Neural crest cell (in vitro differentiated cells): ENCODE data around the gene TMPRSS13. TPM values are rescaled to one million over a fixed set of nuclear protein-coding genes. Genes with fewer than 3 reads are reported as not detected.
"Not testable (repeated sequence)": the region's sequence is repeated elsewhere in the genome, so short reads cannot be mapped to it uniquely, and the experiment has no call there.

Experiments used
- DNase-seq: peaks from one replicate; pipeline ENCODE4 v3.0.0; 2021; ENCODE audit warnings: low read depth, mixed read lengths, low spot score
- H3K27ac Mint-ChIP-seq: one replicate; pipeline ENCODE4 v1.8.0; 2021; ENCODE audit warnings: mild to moderate bottlenecking, mixed read lengths; ENCODE audit not compliant: unreplicated experiment
- H3K27me3 Mint-ChIP-seq: 2 replicates; pipeline ENCODE4 v1.8.0; 2021; ENCODE audit warnings: low read depth, mild to moderate bottlenecking, mixed read lengths
- H3K36me3 Mint-ChIP-seq: 2 replicates; pipeline ENCODE4 v1.8.0; 2021; ENCODE audit warnings: low read depth, mild to moderate bottlenecking, mixed read lengths
- H3K4me1 Mint-ChIP-seq: 2 replicates; pipeline ENCODE4 v1.8.0; 2021; ENCODE audit warnings: mixed read lengths
- H3K4me3 Mint-ChIP-seq: one replicate; pipeline ENCODE4 v1.8.0; 2021; ENCODE audit warnings: mild to moderate bottlenecking, mixed read lengths
- H3K9me3 Mint-ChIP-seq: 2 replicates; pipeline ENCODE4 v1.8.0; 2021; ENCODE audit warnings: mixed read lengths
- total RNA-seq: library from RNA; stranded (reverse); gene quantifications from 2 replicates; pipeline ENCODE4 v1.2.1, GENCODE V29; 2021
- TF ChIP-seq, protein P1 (sequence below): fragments of 200-600 bp; sonication (generic); conservative IDR thresholded peaks from 2 replicates; pipeline ENCODE4 v1.5.0; 2021; ENCODE audit warnings: antibody characterized with exemption, mild to moderate bottlenecking

TMPRSS13 gene
- total RNA-seq, 1 donor from 2014 or later = not detected

DNA sequence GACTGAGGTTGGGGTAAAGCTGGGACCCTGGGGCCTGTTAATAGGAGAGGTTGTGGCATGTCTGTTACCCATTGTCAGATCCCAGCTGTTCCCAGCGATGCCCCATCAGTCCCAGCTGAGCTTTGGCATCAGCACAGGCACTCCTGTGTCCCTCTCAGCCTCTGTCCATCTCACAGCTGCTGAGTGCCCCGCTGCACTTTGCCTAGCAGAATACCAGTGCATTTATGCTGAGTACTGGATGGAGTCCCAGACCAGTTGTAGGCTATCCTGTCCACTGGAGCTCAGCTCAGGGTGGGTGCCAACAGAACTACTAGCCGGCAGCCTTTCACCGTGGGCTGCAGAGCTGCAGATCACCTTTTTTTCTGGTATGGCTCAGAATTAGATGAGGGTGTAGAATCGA lies 62.7 kb downstream of the TMPRSS13 start:
- H3K27me3 Mint-ChIP-seq = no peaks in the 10 kb centered on the region
- peaks cover 3% of the 10 kb centered on the region for H3K36me3 Mint-ChIP-seq
- peaks cover 47% of the 10 kb centered on the region for H3K4me1 Mint-ChIP-seq
- H3K4me3 Mint-ChIP-seq = no peak overlapping the region
- H3K27ac Mint-ChIP-seq = no peak overlapping the region
- DNase-seq = no peak
- TF ChIP-seq, protein P1, sequence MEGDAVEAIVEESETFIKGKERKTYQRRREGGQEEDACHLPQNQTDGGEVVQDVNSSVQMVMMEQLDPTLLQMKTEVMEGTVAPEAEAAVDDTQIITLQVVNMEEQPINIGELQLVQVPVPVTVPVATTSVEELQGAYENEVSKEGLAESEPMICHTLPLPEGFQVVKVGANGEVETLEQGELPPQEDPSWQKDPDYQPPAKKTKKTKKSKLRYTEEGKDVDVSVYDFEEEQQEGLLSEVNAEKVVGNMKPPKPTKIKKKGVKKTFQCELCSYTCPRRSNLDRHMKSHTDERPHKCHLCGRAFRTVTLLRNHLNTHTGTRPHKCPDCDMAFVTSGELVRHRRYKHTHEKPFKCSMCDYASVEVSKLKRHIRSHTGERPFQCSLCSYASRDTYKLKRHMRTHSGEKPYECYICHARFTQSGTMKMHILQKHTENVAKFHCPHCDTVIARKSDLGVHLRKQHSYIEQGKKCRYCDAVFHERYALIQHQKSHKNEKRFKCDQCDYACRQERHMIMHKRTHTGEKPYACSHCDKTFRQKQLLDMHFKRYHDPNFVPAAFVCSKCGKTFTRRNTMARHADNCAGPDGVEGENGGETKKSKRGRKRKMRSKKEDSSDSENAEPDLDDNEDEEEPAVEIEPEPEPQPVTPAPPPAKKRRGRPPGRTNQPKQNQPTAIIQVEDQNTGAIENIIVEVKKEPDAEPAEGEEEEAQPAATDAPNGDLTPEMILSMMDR = no peak
- no peaks in the 10 kb centered on the region for H3K9me3 Mint-ChIP-seq

DNA sequence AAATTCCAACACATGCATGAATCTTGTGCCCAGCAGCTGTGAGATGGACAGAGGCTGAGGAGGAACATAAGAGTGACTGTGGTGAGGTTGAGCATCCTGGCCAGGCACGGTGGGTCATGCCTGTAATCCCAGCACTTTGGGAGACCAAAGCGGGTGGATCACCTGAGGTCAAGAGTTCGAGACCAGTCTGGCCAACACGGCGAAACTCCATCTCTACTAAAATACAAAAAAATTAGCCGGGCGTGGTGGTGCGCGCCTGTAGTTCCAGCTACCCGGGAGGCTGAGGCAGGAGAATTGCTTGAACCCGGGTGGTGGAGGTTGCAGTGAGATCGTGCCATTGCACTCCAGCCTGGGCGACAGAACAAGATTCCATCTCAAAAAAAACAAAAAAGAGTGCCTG lies 63.7 kb downstream of the TMPRSS13 start:
- DNase-seq, H3K4me3 Mint-ChIP-seq, H3K36me3 Mint-ChIP-seq, H3K27ac Mint-ChIP-seq, H3K27me3 Mint-ChIP-seq, H3K9me3 Mint-ChIP-seq: not testable (repeated sequence)
- peaks cover 51% of the 10 kb centered on the region for H3K4me1 Mint-ChIP-seq

DNA sequence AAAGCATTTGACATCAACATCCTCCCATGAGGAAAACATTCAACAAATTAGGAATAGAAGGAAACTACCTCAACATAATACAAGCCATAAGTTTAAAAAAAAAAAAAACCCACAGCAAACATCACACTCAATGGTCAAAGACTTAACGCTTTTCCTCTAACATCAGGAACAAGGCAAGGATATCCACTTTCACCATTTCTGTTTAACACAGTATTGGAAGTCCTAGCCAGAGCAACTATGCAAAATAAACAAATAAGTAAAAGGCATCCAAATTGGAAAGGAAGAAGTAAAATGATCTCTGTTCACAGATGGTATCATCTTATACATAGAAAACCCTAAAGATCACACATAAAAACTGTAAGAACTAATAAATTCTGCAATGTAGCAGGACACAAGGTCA lies 65.8 kb downstream of the TMPRSS13 start:
- TF ChIP-seq, protein P1 = no peak
- Mint-ChIP-seq H3K27ac (no peak overlapping the region), H3K36me3 (peaks cover 2% of the 10 kb centered on the region), H3K4me1 (peaks cover 32% of the 10 kb centered on the region), H3K4me3 (no peak overlapping the region), H3K9me3 (no peaks in the 10 kb centered on the region), H3K27me3 (no peaks in the 10 kb centered on the region)
- DNase-seq = no peak

DNA sequence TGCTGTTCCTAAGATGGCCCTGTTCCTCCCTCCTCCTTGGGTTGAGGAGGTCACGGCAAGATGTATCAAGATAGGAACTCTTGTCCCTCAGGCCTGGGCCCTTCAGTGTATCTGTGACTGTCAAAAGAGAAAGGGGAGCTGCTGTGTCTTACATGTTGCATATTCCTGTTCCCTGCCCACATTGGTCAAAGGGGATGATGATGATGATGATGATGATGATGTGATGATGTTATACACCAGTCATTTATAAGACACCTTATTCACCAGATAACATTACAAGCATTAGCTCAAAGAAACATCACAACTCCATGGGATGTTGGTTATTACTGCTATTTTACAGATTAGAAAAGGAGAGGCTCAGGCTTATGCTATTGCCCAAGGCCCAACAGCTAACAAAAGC lies 66.4 kb downstream of the TMPRSS13 start:
- H3K36me3 Mint-ChIP-seq = no peaks in the 10 kb centered on the region
- no peaks in the 10 kb centered on the region for H3K27me3 Mint-ChIP-seq
- H3K9me3 Mint-ChIP-seq = no peaks in the 10 kb centered on the region
- no peak overlapping the region for H3K4me3 Mint-ChIP-seq
- TF ChIP-seq, protein P1 = no peak
- H3K4me1 Mint-ChIP-seq = peaks cover 30% of the 10 kb centered on the region
- DNase-seq = no peak
- H3K27ac Mint-ChIP-seq = no peak overlapping the region

DNA sequence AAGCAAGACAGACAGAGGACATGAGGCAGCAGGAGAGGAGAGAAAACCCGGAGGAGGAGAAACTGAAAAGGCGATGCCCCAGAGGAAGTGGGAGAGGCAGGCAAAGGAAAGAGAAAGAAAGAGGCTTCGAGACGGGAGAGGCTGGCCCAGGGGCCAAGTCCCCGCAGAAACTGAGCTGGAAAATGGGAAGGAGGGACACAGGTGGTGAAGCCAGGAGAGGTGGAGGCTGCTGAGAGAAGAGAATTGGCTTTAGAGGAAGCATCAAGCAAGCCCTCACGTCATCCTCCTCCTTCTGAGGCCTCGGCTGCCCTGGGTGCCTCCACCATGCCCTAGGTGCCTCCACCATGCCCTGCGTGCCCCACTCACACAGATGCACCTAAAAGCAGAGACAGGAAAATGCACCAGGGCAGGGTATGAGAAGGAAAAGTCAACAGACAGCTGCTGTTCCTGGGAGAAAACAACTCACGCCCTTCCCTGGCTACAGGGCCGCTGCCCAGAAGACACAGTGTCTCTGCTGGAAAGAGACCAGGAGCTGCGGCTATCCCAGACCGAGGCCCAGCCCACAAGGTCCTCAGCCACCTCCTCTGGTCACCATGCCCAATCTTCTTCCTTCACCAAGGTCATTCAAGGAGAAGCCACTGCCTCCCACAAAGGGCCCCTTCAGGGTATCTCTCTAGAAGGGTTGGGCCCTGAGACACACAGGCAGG lies 67.0 kb downstream of the TMPRSS13 start:
- TF ChIP-seq, protein P1 = no peak
- Mint-ChIP-seq H3K27ac (peak overlapping the region; percentile 86), H3K4me3 (no peak overlapping the region), H3K36me3 (no peaks in the 10 kb centered on the region), H3K9me3 (no peaks in the 10 kb centered on the region), H3K27me3 (no peaks in the 10 kb centered on the region), H3K4me1 (peaks cover 24% of the 10 kb centered on the region)
- DNase-seq = no peak

DNA sequence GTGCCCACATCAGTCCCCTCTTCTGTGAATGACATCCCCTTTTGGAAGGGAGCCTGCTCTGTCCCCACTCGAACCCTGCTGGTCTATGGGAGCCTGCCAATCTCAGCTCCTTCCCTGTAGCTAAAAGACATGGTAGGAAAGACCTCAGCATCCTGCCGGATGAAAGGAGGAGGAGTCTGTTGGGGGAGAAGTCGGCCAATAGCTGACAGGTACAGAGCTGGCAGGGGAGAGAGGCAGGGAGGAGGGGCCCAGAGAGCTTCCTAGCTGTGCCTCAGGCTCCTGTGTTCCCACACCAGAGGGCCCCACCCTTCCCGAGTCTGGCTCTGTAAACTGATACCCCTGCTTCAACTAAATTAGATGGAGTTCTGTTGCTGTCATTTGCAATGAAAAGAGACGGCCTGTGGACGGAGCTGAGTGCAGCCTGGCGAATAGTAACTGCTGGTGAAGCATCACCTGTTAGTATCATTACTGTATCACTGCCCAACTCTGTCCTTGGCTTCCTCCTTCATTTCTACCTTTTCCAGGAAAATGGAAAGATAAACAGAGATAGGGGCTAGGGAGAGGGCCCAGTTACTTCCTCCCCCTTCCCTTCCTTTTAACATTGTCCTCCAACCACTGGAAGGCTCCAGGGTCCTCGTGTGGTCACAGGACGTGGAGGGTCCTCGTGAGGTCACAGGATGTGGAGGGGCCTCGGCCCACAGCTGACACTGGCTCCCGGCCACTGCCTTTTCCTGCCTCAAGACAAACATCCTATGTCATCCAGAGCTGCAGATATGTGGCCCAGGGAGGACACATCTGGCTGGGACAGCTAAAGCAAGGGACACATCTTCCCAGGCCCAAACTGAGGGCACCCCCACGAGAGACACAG lies 67.8 kb downstream of the TMPRSS13 start:
- TF ChIP-seq, protein P1 = no peak
- Mint-ChIP-seq H3K4me1 (peaks cover 24% of the 10 kb centered on the region), H3K27ac (peak overlapping the region; percentile 86), H3K27me3 (no peaks in the 10 kb centered on the region), H3K9me3 (no peaks in the 10 kb centered on the region), H3K36me3 (peaks cover 3% of the 10 kb centered on the region), H3K4me3 (no peak overlapping the region)
- DNase-seq = peak; percentile 31
